ENCODE measurements around the gene KRT86. TPM values are rescaled to one million over a fixed set of nuclear protein-coding genes. Genes with fewer than 3 reads are reported as not detected.

Gene KRT86
- total and polyA plus RNA-seq, 2 of the 13 experiments (the other 11 are each of a cell fraction or from before 2014, with no cell fraction given): not detected

GRCh38 chr12:52294803-52295202, 20.4 kb downstream of the KRT86 start:
- H3K4me2 ChIP-seq (ENCODE audit: low read depth, low read length): no peak overlapping the region
- H2AFZ ChIP-seq (ENCODE audit: low read length): no peak overlapping the region
- no peaks in the 10 kb centered on the region for H3K36me3 ChIP-seq (replicated peaks in 1 of 2; ENCODE audit: control insufficient read depth in 1 of 2, insufficient read depth in 2 of 2, low read length in 2 of 2)
- FAIRE-seq: no peak
- peaks cover 2 to 6% of the 10 kb centered on the region in 2 experiments; a peak in 1 of 5 replicates for H3K27me3 ChIP-seq (ENCODE audit: control insufficient read depth in 1 of 2, insufficient read depth in 2 of 2, low read length in 2 of 2)
- ChIA-PET POLR2A (no interaction called here), CTCF (ENCODE audit: low intra/inter-chr PET ratio, low total read pairs) (no interaction called here)
- in situ Hi-C loops (cut with HindIII; ENCODE audit: extremely low pct_ligation_motif_present, low pct_unique_long_range_greater_than_20kb): no loop called here
- H3K4me1 ChIP-seq (ENCODE audit: insufficient read depth, low read length): no peaks in the 10 kb centered on the region
- no TSS peak for BruUV-seq (replicated peaks)
- ATAC-seq: no peak
- no peak overlapping the region for H3K9ac ChIP-seq (ENCODE audit: insufficient read depth, low read depth, low read length)
- no peaks in the 10 kb centered on the region for H3K9me3 ChIP-seq (ENCODE audit: low read length)
- no peak overlapping the region for H3K27ac ChIP-seq (ENCODE audit: extremely low read length, insufficient read depth, low read length)
- 0% methylated on average over 1 of the region's 1 CpG for WGBS (ENCODE audit: low lambda C conversion rate)
- no peak overlapping the region for H3K4me3 ChIP-seq (replicated peaks in 1 of 3; ENCODE audit: insufficient read depth in 1 of 3, low read depth in 2 of 3, low read length in 3 of 3)
- intact Hi-C loops (cut with micrococcal nuclease; ENCODE audit: unreplicated experiment): no loop called here
- no peaks in the 10 kb centered on the region for H4K20me1 ChIP-seq (ENCODE audit: insufficient read depth, low read length)
- no peaks in the 10 kb centered on the region for H3K79me2 ChIP-seq (ENCODE audit: insufficient read depth, low read length)
- DNase-seq (ENCODE audit: low spot score): no peak
- TF ChIP-seq ZFP1 (CRISPR knock-in tag; IDR thresholded peaks at IDR 0.05) (no peak), ZNF710 (CRISPR knock-in tag; IDR thresholded peaks at IDR 0.05; ENCODE audit: borderline replicate concordance) (no peak), CENPX (CRISPR knock-in tag; IDR thresholded peaks at IDR 0.05) (no peak), MYC (CRISPR knock-in tag; IDR thresholded peaks at IDR 0.05; ENCODE audit: borderline replicate concordance) (no peak), ZNF574 (CRISPR knock-in tag; IDR thresholded peaks at IDR 0.05) (no peak), ZBTB21 (CRISPR knock-in tag; IDR thresholded peaks at IDR 0.05) (no peak), GABPA (IDR thresholded peaks at IDR 0.05; ENCODE audit: low read depth, low read length) (no peak), GABPA (CRISPR knock-in tag; IDR thresholded peaks at IDR 0.05; ENCODE audit: low read depth) (no peak)
- TF ChIP-seq, protein P1, sequence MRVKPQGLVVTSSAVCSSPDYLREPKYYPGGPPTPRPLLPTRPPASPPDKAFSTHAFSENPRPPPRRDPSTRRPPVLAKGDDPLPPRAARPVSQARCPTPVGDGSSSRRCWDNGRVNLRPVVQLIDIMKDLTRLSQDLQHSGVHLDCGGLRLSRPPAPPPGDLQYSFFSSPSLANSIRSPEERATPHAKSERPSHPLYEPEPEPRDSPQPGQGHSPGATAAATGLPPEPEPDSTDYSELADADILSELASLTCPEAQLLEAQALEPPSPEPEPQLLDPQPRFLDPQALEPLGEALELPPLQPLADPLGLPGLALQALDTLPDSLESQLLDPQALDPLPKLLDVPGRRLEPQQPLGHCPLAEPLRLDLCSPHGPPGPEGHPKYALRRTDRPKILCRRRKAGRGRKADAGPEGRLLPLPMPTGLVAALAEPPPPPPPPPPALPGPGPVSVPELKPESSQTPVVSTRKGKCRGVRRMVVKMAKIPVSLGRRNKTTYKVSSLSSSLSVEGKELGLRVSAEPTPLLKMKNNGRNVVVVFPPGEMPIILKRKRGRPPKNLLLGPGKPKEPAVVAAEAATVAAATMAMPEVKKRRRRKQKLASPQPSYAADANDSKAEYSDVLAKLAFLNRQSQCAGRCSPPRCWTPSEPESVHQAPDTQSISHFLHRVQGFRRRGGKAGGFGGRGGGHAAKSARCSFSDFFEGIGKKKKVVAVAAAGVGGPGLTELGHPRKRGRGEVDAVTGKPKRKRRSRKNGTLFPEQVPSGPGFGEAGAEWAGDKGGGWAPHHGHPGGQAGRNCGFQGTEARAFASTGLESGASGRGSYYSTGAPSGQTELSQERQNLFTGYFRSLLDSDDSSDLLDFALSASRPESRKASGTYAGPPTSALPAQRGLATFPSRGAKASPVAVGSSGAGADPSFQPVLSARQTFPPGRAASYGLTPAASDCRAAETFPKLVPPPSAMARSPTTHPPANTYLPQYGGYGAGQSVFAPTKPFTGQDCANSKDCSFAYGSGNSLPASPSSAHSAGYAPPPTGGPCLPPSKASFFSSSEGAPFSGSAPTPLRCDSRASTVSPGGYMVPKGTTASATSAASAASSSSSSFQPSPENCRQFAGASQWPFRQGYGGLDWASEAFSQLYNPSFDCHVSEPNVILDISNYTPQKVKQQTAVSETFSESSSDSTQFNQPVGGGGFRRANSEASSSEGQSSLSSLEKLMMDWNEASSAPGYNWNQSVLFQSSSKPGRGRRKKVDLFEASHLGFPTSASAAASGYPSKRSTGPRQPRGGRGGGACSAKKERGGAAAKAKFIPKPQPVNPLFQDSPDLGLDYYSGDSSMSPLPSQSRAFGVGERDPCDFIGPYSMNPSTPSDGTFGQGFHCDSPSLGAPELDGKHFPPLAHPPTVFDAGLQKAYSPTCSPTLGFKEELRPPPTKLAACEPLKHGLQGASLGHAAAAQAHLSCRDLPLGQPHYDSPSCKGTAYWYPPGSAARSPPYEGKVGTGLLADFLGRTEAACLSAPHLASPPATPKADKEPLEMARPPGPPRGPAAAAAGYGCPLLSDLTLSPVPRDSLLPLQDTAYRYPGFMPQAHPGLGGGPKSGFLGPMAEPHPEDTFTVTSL (CRISPR knock-in tag; IDR thresholded peaks at IDR 0.05; ENCODE audit: borderline replicate concordance): no peak

Measured in HepG2 (cell line).